Nucleus accumbens (tissue), 56 donors: ENCODE results near the gene SLC29A4.
A peak's percentile ranks its signal among the peaks of the same experiment; 100 is the strongest.
"Not testable (repeated sequence)": the region's sequence is repeated elsewhere in the genome, so short reads cannot be mapped to it uniquely, and the experiment has no call there.

Experiments
- DNase-seq, 56 donors: peaks; one replicate each; lab custom pipeline; 2025; lab: John Stamatoyannopoulos, UW

The SLC29A4 gene

DNA sequence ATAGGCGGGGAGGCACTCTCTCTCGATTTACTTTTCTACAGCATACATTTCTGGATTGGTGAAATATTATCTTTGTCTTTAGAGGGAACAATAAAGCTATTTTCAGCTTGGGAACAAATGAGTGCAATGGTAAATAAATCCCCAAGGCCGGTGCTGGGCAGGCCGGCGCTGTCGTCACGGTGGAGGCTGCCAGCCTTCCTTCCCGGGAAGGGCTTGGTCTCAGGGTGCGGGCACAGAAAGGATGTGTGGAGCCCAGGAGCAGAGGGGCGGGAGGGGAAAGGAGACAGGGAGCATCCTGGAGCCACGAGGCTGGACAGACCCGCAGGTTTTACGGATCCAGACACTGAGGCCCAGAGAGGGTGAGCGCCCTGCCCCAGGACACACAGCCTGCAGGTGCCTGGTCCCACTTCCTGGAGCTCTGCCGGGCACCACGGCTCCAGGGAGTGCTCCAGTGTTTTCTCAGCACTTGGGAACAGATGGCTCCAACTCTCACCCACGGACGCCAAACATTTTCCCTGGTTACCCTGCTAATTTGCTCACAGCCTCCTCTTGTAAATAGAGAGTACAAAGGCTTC is 8.8 kb upstream of the SLC29A4 start:
- not testable (repeated sequence) for DNase-seq

DNA sequence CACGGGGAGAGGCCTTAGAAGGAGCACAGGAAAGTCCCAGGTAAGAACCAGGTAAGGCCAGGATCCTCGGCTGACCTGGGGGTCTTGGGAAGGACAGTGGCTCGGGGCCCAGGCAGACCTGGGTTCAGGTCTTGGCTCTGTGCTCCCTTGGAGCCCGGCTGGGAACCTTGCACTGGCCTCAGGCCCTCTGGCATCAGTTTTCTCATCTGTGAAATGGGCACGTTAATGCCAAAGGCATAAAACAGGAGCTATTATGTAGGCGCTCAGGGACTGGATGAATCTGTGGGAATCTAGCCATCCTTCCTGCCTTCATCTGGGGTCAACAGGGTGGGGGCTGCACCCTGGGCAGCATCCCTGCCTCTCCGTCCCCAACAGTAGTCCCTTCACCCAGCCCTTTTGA is 8.3 kb upstream of the SLC29A4 start:
- no peak for DNase-seq

DNA sequence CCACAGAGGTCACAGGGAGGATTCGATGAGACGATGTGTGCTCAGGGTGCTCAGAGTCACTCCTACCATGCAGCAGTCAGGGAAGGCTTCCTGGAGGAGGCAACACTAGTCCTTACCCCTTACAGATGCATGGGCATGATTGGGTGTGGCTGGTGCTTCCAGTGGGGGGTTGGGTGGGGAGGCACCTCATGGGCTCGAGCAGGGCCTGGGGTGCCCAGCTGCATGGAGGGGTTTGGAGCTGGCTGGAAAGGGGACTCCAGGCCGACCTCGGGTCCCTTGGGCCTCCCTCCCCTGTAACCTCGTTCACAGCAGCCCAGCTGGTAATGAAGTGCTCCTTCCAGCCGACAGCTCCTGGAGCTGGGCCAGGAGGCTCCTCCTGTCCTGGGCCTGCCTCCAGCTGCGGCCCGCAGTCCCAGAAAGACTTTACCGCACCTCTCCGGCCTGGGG is 7.7 kb upstream of the SLC29A4 start:
- not testable (repeated sequence) for DNase-seq

DNA sequence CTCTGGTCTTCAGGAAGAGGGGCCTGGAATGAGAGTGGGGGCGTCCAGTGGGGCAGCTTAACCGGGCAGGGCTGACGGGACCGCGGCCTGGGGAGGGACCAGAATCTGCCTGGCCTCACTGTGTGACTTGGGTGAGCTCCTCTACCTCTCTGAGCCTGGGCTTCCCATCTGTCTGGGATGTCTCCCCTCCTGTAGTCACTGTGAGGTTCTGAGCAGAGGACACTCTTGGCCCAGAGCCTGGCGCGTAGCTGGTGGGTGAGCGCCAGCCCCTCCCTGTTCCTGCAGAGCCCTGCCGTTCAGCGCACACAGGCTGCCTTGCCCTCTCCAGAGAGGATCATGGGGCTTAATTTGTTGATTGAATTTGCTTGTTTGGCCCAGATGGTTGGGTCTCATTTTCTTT is 7.2 kb upstream of the SLC29A4 start:
- peak in 2 of 56 donors; percentile 7 for DNase-seq

DNA sequence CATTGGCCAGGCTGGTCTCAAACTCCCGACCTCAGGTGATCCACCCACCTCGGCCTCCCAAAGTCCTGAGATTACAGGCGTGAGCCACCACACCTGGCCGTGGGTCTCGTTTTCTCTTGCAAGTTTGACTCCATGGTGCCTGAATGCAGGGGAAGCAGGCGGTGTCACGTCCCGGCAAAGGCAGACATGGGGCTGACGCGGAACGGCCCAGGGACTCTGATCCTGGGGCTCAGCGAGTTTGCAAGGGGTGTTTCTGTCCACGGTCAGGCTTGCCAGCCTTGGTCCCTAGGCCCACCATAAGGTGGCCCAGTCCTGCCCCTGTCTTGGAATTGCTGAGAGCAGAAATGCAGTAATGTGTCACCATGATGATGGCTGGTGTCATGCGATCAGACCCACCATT is 6.6 kb upstream of the SLC29A4 start:
- not testable (repeated sequence) for DNase-seq

DNA sequence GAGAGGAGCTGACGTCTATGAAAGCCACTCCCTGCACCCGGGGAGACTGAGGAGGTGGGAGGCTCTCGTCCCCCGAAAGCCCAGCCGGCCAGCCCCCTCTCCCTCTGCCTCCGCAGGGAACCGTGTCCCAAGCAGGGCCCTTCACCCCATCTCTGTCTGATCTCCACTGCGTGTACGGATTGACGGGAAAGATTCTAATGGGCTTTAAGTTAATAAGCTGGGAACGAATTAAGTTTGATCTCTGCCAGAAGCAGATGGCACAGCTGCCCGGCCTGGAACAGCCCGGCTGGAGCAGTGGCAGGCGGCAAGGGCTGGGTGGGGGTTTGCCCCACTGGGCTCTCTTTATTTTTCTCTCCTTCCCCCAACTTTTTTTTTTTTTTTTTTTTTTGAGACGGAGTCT is 6.1 kb upstream of the SLC29A4 start:
- DNase-seq = no peak

DNA sequence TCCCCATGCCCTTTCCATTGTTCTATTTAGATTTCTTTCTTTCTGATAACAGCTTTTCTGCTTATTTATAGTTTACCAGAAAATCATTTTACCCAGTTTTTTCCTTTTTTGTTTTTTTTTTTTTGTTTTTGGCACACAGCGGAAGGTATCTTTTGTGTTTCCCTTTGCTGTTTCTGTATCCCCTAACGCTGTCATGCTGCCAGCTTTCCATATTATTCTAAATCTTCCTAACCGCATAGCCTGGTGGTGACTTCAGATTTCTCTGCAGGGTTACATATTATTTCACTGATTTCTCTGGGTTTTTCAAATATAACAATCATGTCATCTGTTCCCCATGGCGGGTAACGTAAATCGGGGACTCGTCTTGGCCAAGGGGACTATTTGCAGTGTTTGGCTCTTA is 4.0 kb upstream of the SLC29A4 start:
- no peak for DNase-seq

DNA sequence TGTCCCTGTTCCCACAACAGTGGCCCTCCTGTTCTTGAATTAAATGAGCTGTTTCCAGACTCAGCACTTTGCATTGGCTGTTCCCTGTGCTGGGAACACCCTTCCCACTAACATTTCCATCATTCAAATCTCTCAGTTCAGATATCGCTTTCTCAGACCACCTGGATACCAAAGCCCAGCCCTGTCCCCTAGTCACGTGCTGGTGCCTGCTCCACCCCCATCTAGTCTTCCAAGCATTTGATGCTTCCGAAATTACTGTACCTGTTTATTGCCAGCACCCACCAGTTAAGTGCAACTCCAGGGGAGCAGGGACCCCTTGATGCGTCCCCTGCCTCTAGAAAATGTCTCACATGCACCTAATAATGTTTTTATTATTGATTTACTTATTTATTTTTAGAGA is 3.0 kb upstream of the SLC29A4 start:
- no peak for DNase-seq

DNA sequence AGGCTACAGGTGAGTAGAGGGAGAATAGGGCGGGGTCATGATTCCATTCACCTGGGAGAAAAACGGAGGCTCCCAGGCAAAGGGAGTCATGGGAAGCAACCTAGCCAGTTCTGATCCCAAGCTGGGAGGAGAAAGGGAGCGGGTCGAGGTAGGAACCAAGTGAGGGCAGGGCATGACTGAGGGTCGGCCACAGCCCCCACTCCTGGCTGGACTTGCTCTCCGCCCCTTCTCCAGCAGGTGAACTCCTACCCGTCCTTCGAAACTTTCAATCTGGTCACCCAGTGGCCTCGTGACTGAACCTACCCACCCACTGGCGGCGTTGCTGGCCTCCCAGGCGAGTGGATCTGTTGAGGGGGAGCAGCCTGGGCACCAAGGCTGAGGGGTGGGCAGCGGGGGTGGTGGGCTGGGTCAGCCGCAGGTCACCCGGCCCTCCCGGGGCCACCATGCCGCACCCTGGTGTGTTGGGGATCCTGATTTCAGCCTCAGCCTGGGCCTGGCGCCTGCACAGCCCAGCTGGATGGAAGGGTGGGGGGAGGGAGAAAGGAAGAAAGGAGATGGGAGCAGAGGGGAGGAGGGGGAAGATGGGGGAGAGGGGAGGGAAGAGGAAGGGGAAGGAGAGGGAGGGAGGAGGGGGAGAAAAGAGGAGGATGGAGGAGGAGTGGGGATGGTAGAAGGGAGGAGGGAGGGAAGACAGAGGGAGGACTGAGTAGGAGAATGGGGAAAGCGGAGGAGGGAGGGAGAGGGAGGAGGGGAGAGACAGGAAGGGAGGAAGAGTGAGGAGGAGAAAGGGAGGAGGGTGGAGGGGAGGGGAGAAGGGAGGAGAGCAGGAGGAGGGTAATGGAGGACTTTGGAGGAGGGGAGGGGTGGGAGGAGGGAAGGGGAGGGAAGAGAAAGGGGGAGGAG is 894 bp upstream of the SLC29A4 start:
- peak in 2 of 56 donors; percentile 8 to 14 for DNase-seq

DNA sequence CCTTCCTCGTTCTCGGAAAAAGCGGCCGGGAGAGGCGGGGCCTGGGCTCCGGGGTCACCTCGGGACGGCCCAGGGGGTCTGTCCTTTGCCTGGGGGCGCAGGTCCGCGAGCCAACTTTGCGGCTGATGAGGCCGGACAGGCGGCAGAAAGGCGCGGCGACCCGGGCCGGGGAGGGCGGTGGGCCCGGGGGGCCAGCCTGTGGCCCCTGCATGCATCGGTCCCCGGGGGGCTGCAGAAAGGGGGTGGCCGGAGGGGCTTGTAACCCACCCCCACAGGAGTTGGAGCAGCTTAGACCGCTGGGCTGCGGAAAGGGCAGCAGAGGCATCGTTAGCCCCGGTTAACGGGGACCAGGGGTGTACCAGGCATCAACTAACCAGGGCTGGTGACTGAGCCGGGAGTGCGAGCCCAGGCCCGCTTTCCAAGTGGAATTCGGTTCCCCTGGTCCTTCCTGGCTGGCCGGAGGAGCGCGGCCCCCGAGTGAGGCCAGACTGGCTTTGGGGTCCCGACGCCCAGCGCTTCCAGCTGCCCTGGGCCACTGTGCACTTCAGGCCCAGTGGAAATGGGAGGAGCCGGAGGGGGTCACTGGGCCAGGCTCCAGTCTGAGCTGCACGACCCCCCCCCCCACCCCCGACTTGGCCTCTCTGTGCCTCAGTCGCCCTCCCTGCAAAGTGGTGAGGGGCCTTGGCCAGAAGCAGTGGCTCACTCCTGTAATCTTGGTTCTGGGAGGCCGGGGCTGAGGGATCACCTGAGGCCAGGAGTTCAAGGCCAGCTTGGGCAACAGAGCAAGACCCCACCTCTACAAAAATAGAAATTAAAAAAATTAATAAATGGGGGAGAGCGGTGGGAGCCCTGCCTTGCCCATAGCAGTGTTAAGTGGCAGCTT is 919 bp downstream of the SLC29A4 start:
- DNase-seq = no peak

DNA sequence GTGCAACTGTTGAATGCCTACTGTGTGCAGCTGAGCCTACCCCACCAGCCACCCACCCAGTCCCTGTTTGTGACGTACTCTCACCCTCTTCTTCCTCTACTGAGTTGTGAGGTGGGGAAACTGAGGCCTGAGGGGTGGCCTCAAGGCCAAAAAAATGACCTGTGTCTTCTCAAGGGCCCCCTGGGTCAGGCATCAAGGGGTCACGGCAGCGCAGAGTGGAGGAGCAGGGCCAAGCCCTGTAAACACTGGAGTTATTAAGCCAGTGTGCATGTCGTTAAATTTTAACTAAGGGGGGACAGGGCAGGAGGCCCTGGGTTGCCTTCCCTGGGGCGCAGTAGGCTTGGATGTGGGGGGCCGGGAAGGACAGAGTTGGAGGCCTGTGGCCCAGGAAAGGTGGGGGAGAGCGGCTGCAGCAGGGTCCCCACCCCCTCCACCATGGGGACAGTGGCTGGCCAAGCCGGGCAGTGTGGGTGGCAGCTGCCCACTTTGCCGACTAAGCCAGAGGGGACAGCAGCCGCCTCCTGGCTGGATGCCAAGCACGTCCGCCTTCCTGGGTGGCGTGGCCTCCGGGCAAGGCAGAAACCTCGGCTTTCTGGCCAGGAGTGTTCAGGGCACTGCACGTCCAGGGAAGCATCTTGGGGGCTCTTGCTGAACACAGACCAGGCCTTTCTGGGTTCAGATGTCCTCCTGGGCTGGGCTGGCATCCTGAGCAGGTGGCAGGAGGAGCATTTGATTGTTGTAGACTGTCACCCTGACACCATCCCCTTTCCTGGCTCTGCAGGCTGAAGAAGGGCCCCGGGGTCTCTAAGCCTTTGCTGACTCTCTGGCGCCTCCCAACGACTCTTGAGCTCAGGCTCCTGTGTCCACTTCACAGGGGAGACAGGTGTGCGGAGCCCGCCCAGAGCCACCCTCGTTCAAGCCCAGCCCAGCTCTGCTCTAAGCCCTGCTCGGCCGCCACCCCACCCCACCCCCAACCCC is 1.9 kb downstream of the SLC29A4 start:
- DNase-seq = peak in 51 of 56 donors; percentile 1 to 80 (median 42)

DNA sequence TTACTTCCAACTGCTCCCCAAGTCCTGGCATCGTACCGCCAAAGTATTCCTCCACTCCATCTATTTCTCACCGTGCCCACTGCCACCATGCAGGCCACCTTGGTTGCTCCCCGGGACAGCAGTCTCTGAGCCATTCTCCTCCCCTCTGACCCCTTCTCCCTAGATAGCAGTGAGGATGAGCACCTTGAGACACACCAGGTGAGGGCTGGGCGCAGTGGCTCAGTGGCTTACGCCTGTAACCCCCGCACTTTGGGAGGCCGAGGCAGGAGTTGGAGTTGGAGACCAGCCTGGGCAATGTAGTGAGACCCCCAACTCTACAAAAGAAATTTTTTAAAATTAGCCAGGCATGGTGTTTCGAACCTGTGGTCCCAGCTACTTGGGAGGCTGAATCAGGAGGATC is 4.2 kb downstream of the SLC29A4 start:
- no peak for DNase-seq

DNA sequence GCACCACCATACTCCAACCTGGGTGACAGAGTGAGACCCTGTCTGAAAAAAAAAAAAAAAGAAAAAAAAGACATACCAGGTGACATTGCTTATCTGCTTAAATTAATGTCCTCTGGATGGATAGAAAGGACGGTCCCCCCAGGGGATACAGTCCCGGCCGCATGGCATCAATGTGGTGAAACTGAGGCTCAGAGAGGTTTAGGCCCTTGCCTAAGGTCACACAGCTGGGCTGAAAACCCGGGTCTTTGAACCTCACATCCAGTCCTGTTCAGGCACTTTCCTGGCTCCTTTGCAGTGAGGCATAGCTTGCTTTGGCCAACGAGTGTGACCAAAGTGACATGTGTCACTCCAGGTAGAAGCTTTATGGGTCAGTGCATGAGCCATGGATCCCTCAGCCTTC is 4.6 kb downstream of the SLC29A4 start:
- DNase-seq = not testable (repeated sequence)

DNA sequence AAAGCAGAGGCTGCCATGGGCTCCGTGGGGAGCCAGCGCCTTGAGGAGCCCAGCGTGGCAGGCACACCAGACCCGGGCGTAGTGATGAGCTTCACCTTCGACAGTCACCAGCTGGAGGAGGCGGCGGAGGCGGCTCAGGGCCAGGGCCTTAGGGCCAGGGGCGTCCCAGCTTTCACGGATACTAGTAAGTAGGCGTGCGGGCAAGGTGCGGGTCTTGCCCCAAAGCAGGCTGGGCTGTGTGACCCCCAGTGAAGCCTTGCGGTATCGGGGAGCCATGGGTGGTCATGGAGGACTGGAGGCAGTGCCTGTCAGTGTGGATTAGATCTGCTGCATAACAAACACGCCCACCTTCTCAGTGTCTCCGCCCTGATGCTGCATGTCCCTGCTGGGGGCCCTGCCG is 5.1 kb downstream of the SLC29A4 start:
- DNase-seq = no peak

DNA sequence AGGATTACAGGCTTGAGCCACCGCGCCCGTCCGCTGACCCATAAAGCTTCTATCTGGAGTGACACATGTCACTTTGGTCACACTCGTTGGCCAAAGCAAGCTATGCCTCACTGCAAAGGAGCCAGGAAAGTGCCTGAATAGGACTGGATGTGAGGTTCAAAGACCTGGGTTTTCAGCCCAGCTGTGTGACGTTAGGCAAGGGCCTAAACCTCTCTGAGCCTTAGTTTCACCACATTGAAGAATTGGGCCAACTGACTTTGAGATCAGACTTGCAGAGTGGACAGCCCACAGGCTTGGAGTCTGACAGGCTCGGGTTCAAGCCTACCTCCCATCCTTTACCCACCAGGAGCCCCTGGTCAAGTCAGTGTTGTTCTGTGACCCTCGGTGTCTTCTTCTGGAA is 5.8 kb downstream of the SLC29A4 start:
- DNase-seq = not testable (repeated sequence)

DNA sequence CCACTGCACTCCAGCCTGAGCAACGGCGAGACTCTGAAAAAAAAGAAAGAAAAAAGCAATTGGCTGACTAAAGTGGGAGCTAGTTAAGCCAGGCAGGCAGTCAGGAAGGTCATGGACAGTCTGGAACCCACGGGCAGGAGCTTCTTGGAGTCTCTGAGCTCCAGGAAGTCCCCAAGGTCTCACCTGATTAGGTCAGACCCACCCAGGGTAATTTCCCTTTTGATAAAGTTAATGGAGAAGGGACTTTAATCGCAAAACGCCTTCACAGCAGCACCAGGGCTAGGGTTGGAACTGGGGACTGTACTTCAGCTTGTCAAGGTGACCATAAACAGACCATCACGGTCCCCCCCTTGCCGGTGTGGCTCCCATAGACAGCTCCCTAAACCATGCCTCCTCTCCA is 6.6 kb downstream of the SLC29A4 start:
- DNase-seq = no peak

DNA sequence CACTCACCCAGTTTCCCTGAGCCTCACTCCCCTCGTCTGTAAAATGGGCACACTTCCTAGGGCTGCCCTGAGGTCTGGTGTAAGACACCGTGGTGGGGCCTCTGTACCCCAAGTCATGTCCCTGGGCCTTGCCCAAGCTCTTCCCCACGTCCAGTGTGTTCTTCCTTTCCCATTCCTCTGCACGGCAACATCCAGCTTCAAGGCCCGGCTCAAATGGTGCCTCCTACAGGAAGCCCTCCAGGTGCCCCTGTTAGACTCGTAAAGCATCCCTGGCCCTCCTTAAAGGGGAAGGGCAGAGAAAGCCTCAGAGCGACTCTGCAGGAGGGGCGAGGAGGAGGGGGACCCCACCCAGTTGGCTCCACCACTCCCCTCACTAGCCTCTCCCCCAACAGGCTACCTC is 8.6 kb downstream of the SLC29A4 start:
- DNase-seq = no peak

DNA sequence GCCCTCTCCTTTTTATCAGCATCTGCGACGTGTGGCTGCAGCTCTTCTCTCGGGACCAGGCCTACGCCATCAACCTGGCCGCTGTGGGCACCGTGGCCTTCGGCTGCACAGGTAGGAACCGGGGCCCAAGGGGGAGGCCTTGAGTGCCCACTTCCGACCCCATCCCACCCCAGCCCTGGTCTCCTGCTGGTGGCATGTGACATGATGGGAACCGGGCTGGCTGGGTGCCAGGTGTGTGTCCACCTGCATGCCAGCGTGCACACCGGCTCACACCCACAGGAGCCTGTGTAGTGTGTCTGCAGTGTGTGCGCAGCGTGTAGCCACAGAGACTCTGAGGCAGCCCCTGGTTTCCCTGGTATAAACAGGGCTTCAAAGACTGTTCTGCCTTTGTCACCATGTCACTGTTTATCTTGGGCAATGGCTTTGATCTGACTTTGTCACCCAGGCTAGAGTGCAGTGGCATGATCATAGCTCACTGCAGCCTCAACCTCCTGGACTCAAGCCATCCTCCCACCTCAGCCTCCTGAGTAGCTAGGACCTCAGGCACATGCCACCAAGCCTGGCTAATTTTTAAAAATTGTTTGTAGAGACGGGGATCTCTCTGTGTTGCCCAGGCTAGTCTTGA is 9.1 kb downstream of the SLC29A4 start:
- DNase-seq = not testable (repeated sequence)
